Activated T-cell treated with anti-CD3 and anti-CD28 coated beads, Interleukin-2, amount 50 U/mL, for 72 hours (primary cell): ENCODE results near the gene TPD52L3. TPM values are rescaled to one million over a fixed set of nuclear protein-coding genes. Genes with fewer than 3 reads are reported as not detected.

Experiments
- ATAC-seq, 2 donors: fragments of 150-1000 bp; cut with Tn5 transposase; replicated peaks in 1 of 2; 2 replicates each; pipeline ENCODE4 v1.10.0; 2021; ENCODE audit warnings: moderate library complexity in 2 of 2, mild to moderate bottlenecking in 1 of 2
- DNase-seq, 2 donors: peaks; one replicate each; pipeline ENCODE4 v3.0.0; 2021 to 2022; ENCODE audit warnings: mixed read lengths in 1 of 2
- H3K27ac Mint-ChIP-seq: one replicate; pipeline ENCODE4 v1.8.0; 2022; ENCODE audit warnings: mild to moderate bottlenecking, moderate library complexity, mixed read lengths
- H3K27me3 Mint-ChIP-seq: one replicate; pipeline ENCODE4 v1.8.0; 2022; ENCODE audit warnings: low read depth, mixed read lengths
- H3K36me3 Mint-ChIP-seq, 2 donors: one replicate each; pipeline ENCODE4 v1.8.0; 2022; ENCODE audit warnings: mixed read lengths in 2 of 2, mild to moderate bottlenecking in 1 of 2; ENCODE audit not compliant: insufficient read depth in 2 of 2
- H3K4me1 Mint-ChIP-seq: one replicate; pipeline ENCODE4 v1.8.0; 2022; ENCODE audit warnings: low read depth, mixed read lengths
- H3K4me3 Mint-ChIP-seq, 2 donors: one replicate each; pipeline ENCODE4 v1.8.0; 2022; ENCODE audit warnings: mild to moderate bottlenecking in 2 of 2, mixed read lengths in 2 of 2, moderate library complexity in 2 of 2
- H3K9me3 Mint-ChIP-seq, 2 donors: one replicate each; pipeline ENCODE4 v1.8.0; 2022; ENCODE audit warnings: mixed read lengths in 2 of 2
- total RNA-seq, 2 donors: library from RNA; stranded (reverse); gene quantifications; one replicate each; pipeline ENCODE4 v1.2.3, GENCODE V29; 2022

Gene TPD52L3
- total RNA-seq, 2 donors from 2014 or later = not detected

DNA sequence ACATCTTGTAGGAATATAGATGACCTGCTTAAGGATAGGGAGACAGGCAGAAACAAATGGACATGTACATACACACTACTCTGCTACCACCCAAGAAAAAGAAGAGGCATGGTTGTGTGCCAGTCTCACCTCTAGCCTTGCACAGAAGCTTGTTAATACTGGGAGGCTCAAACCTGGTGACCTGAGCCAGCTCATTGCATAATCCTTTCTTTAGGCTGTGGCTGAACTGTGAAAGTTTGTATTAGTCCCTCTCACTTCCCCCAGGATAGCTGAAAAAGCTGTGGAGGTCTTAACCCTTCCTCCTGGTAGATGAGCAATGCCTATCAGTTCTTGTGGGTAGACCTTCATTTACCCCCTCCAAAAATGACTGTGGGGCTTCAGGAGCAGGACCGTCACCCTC, 28.7 kb downstream of the TPD52L3 start:
- Mint-ChIP-seq H3K27ac (no peak overlapping the region), H3K27me3 (no peaks in the 10 kb centered on the region), H3K36me3 (no peaks in the 10 kb centered on the region), H3K9me3 (no peaks in the 10 kb centered on the region), H3K4me3 (no peak overlapping the region), H3K4me1 (peaks cover 19% of the 10 kb centered on the region)
- DNase-seq (no peak), ATAC-seq (no peak)

GRCh38 chr9:6367128-6367890, 39.1 kb downstream of the TPD52L3 start:
- no peak for DNase-seq
- H3K4me1 Mint-ChIP-seq = no peaks in the 10 kb centered on the region
- H3K36me3 Mint-ChIP-seq = peaks cover 0 to 3% of the 10 kb centered on the region in 2 donors
- no peak for ATAC-seq
- no peak overlapping the region for H3K4me3 Mint-ChIP-seq
- no peaks in the 10 kb centered on the region for H3K27me3 Mint-ChIP-seq
- H3K9me3 Mint-ChIP-seq = no peaks in the 10 kb centered on the region
- H3K27ac Mint-ChIP-seq = no peak overlapping the region

- H3K4me1 Mint-ChIP-seq = no peaks in the 10 kb centered on the region
- DNase-seq (no peak), ATAC-seq (no peak)
- no peak overlapping the region for H3K27ac Mint-ChIP-seq
- H3K36me3 Mint-ChIP-seq = peaks cover 0 to 5% of the 10 kb centered on the region in 2 donors
- no peak overlapping the region for H3K4me3 Mint-ChIP-seq
- H3K9me3 Mint-ChIP-seq = no peaks in the 10 kb centered on the region
- H3K27me3 Mint-ChIP-seq = no peaks in the 10 kb centered on the region
These were observed 40.7 kb downstream of the TPD52L3 start for GRCh38 chr9:6368831-6369230.

Other genes starting within 250 kb of the TPD52L3 start
- gene IL33, start 112.6 kb upstream of the TPD52L3 start, total RNA-seq = not detected
- gene UHRF2, start 84.8 kb downstream of the TPD52L3 start, total RNA-seq = 10 to 100 TPM; 84.6 to 87.2 TPM